Activated CD4-positive, alpha-beta T cell treated with anti-CD3 and anti-CD28 coated beads for 36 hours (primary cell): ENCODE measurements around the gene CSPG4. TPM values are rescaled to one million over a fixed set of nuclear protein-coding genes. Genes with fewer than 3 reads are reported as not detected.
"Not testable (repeated sequence)": the region's sequence is repeated elsewhere in the genome, so short reads cannot be mapped to it uniquely, and the experiment has no call there.

ENCODE experiments used
- ATAC-seq: fragments of 200-7000 bp; cut with Tn5 transposase; one replicate; pipeline ENCODE4 v1.10.0; 2021; ENCODE audit warnings: mild to moderate bottlenecking, moderate library complexity
- CTCF ChIA-PET: fragments of 350-600 bp; sonication (Branson Sonifier 250); formaldehyde crosslinking; loops from one replicate; lab custom pipeline; 2021; ENCODE audit warnings: antibody characterized with exemption; lab: Charles Lee
- POLR2A ChIA-PET: fragments of 350-600 bp; sonication (Branson Sonifier 250); formaldehyde crosslinking; loops from one replicate; lab custom pipeline; 2021; ENCODE audit warnings: antibody characterized with exemption, inconsistent platforms; lab: Charles Lee
- DNase-seq: peaks from one replicate; pipeline ENCODE4 v3.0.0-alpha.2; 2020
- H3K27ac Mint-ChIP-seq: one replicate; pipeline ENCODE4 v1.8.0; 2021; ENCODE audit warnings: mixed read lengths
- H3K27me3 Mint-ChIP-seq: one replicate; pipeline ENCODE4 v1.8.0; 2021; ENCODE audit warnings: mixed read lengths
- H3K36me3 Mint-ChIP-seq: one replicate; pipeline ENCODE4 v1.8.0; 2021; ENCODE audit warnings: low read depth, mixed read lengths
- H3K4me1 Mint-ChIP-seq: one replicate; pipeline ENCODE4 v1.8.0; 2021; ENCODE audit warnings: mixed read lengths
- H3K4me3 Mint-ChIP-seq: one replicate; pipeline ENCODE4 v1.8.0; 2021; ENCODE audit warnings: mild to moderate bottlenecking, moderate library complexity, mixed read lengths
- H3K9me3 Mint-ChIP-seq: one replicate; pipeline ENCODE4 v1.8.0; 2021; ENCODE audit warnings: low read depth, mixed read lengths
- intact Hi-C, 2 experiments: fragments of 100-400 bp; cut with DNase I in 1 of 2; cut with micrococcal nuclease in 1 of 2; formaldehyde crosslinking; loops; one replicate each; pipeline versions ENCODE4 v1.14.2 to v1.15.1; 2022 to 2024; cut with DNase I, micrococcal nuclease
- total RNA-seq, 2 experiments: library from RNA; stranded (reverse); gene quantifications; one replicate each; pipeline ENCODE4 v1.2.3, GENCODE V29; 2021

Gene CSPG4
- total RNA-seq, 2 experiments from 2014 or later: not detected

DNA sequence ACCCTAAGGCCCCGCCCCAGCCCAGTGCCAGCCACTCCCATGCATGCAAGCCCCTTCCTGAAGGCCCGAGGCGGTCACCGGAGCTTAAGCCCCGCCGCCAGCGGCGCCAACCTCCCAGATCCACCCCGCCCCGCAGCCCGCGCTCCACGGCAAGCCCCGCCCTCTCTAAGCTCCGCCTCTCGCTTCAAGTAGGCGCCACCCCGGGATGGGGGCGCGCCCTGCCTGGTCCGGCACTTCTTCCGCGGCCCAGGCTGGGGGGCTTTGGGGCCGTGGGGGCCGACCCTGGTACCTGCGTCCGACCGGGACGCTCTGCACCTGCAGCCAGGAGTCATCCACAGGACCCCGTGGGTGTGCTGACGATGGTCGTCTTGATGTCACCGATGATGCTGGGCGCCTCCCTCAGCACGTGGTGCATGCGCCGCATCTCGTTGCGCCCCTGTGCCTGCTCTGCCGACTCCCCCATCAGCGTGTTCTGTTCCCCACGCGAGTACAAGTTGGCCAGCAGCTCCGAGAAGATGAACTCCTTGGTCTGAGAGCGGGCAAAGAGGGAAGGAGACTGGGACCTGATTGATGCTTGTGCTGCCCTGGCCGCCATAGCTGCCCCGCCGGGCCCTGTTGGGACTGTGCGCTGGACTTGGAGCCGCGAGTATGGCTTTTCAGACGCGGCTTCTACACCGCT lies 26.1 kb upstream of the CSPG4 start:
- Mint-ChIP-seq H3K27ac (peak overlapping the region; percentile 23), H3K9me3 (no peaks in the 10 kb centered on the region), H3K36me3 (no peaks in the 10 kb centered on the region), H3K4me1 (peaks cover 8% of the 10 kb centered on the region), H3K27me3 (peaks cover 1% of the 10 kb centered on the region), H3K4me3 (peak overlapping the region; percentile 76)
- intact Hi-C loops: loop anchor here in 1 of 2 experiments (1.0 to 2.0 kb wide), 5 partner anchors 10 to 288 kb away; no protein-coding TSS in a partner anchor
- ATAC-seq (peak; percentile 100), DNase-seq (peak; percentile 95)
- POLR2A ChIA-PET: interaction anchor here (0.6 to 1.4 kb wide), 2 partner anchors 109 to 287 kb away, joined by 3 to 5 read pairs; partner anchors contain the start of gene SIN3A
- CTCF ChIA-PET: interaction anchor here (0.6 to 1.3 kb wide), 4 partner anchors 63 to 581 kb away, joined by 3 to 5 read pairs (median 4); no protein-coding TSS in a partner anchor

DNA sequence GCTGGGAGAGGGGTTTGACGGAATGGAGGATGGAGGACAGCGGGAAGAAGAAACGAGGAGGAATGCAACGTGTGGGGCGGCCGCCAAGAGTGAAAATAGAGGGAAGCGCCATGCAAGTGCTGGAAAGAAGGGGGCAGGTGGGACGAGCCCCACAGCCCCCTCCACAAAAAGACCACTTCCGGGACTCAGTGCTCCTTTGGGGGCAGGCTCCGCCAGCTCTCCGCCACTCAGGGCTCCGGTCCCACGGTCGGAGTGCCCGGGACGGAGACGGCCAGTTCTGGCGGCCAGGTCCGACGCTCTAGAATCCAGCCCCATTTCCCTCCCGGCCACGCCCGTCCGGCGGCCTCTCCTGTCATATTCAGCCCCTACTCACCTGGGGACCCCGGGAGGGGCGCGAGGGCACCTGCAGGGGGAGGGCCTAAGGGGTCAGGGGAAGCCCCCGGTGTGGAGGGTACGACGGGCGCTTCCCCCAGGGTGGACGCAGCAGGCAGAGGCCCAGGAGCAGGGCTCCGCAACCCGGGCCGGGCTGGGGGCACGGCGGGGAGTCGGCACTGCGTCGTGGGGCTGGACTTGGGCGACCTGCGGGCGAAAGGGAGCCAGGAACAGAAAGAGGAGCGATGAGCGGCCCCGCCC lies 25.5 kb upstream of the CSPG4 start:
- Mint-ChIP-seq H3K27ac (peak overlapping the region; percentile 53), H3K4me1 (peaks cover 8% of the 10 kb centered on the region), H3K36me3 (no peaks in the 10 kb centered on the region), H3K4me3 (peak overlapping the region; percentile 76), H3K27me3 (peaks cover 1% of the 10 kb centered on the region), H3K9me3 (no peaks in the 10 kb centered on the region)
- CTCF ChIA-PET: interaction anchor here (0.6 to 1.3 kb wide), 2 partner anchors 64 to 580 kb away, joined by 3 to 5 read pairs; no protein-coding TSS in a partner anchor
- ATAC-seq (no peak), DNase-seq (no peak)
- intact Hi-C loops: loop anchor here in 1 of 2 experiments (1.0 to 2.0 kb wide), 5 partner anchors 10 to 288 kb away; no protein-coding TSS in a partner anchor
- POLR2A ChIA-PET: interaction anchor here (1.4 kb wide), 1 partner anchor 286 kb away, joined by 5 read pairs; the partner anchor contains the start of gene SIN3A

DNA sequence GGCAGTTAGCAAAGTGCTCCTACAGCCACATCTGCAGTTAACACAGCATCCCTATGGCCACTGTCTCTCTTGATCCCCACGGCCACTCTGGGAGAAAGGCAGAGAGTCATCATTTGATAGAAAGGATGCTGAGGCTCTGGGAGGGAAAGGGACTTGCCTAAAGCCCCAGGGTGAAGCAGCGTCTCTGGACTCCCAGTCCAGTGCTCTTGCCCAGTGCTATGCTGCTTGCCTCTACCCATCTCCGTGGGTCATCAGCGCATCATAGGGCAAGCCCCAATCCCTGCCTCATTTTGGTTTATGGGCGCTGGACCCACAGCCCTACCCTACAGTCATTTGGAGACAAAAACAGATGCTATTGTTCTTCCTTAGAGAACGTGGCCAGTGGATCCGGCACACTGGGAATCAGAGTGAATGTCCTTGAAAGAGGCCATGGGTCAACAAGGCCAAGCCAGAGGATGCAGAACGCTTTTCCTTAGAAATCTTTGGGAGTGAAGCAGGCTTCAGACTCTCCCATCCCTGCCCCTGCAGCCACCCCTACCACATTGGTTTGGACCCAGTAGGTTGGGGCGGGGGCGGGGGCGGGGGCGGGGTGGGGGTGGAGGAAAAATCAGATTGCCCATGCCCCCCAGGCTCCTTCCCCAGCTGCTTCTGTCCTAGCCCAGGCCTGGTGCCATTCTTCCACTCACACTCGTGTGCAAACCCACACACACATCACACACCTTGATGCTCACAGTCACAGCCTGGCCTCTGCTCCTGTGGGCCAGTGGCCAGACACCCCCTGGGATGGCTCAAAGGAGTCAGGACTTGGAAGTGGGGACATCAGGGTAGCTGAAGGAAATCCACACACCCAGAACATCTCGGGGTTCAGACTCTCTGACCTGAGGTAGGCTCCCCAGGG lies 24.7 kb upstream of the CSPG4 start:
- H3K36me3 Mint-ChIP-seq, DNase-seq, H3K27me3 Mint-ChIP-seq, ATAC-seq, POLR2A ChIA-PET, H3K9me3 Mint-ChIP-seq, CTCF ChIA-PET: not testable (repeated sequence)
- Mint-ChIP-seq H3K4me3 (peak overlapping the region; percentile 76), H3K4me1 (peaks cover 12% of the 10 kb centered on the region), H3K27ac (peak overlapping the region; percentile 53)
- intact Hi-C loops: loop anchor here in 1 of 2 experiments (1.0 to 2.0 kb wide), 5 partner anchors 11 to 287 kb away; no protein-coding TSS in a partner anchor

DNA sequence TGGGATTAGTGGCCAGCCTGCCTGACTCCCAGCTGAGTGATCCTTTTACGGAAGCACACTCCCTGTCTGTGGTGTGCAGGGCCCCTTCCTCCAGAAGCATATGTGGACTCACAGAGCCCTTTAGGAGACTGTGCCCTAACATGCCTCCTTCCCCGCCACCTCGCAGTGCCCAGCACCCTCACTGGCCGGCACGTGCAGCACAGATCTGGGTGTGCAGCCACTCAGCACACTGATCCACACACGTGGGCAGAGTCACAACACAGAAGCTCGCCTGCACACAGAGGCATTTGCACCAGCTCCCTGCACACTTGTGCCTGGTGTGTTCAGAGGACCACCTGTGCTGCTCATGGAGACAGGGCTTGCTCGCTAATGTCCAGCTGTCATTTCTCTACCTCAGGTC lies 23.6 kb upstream of the CSPG4 start:
- ATAC-seq: no peak
- Mint-ChIP-seq H3K9me3 (no peaks in the 10 kb centered on the region), H3K4me3 (no peak overlapping the region), H3K4me1 (peaks cover 21% of the 10 kb centered on the region), H3K36me3 (no peaks in the 10 kb centered on the region), H3K27ac (no peak overlapping the region), H3K27me3 (peaks cover 8% of the 10 kb centered on the region)
- ChIA-PET CTCF (interaction anchor here (0.9 kb wide), 1 partner anchor 13 kb away, joined by 3 read pairs; a partner anchor contains a TSS), POLR2A (no interaction called here)
- intact Hi-C loops: no loop called here
- DNase-seq: no peak

DNA sequence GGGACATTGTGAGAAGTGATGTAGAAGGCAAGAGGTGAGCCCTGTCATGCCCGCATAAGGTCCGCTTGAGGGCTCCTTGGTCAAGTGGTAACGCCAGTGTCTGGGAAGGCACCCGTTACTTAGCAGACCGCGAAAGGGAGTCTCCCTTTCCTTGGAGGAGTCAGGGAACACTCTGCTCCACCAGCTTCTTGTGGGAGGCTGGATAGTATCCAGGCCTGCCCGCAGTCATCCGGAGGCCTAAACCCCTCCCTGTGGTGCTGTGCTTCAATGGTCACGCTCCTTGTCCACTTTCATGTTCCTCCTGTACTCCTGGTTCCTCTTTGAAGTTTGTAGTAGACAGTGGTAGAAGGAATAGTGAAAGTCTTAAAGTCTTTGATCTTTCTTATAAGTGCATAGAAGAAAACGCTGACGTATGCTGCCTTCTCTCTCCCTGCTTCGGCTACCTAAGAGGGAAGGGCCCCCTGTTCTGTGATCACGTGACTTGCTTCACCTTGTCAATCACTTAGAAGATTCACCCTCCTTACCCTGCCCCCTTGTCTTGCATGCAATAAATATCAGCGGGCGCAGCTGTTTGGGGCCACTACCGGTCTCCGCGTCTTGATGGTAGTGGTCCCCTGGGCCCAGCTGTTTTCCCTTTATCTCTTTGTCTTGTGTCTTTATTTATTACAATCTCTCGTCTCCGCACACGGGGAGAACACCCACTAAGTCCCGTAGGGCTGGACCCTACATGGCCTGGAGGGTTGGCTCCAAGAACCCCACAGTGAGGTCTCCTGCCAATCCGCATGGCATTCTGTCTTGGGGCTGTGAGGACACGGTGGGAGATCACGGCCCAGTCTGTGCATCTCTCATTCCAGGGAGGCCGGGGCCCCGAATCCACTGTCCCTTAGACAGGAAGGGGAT lies 22.5 kb upstream of the CSPG4 start:
- H3K27ac Mint-ChIP-seq, POLR2A ChIA-PET, H3K9me3 Mint-ChIP-seq, intact Hi-C loops, H3K36me3 Mint-ChIP-seq, H3K27me3 Mint-ChIP-seq, H3K4me3 Mint-ChIP-seq, DNase-seq, ATAC-seq: not testable (repeated sequence)
- H3K4me1 Mint-ChIP-seq: peaks cover 21% of the 10 kb centered on the region
- CTCF ChIA-PET: interaction anchor here (0.6 to 0.9 kb wide), 2 partner anchors 11 to 376 kb away, joined by 3 read pairs; a partner anchor contains a TSS

DNA sequence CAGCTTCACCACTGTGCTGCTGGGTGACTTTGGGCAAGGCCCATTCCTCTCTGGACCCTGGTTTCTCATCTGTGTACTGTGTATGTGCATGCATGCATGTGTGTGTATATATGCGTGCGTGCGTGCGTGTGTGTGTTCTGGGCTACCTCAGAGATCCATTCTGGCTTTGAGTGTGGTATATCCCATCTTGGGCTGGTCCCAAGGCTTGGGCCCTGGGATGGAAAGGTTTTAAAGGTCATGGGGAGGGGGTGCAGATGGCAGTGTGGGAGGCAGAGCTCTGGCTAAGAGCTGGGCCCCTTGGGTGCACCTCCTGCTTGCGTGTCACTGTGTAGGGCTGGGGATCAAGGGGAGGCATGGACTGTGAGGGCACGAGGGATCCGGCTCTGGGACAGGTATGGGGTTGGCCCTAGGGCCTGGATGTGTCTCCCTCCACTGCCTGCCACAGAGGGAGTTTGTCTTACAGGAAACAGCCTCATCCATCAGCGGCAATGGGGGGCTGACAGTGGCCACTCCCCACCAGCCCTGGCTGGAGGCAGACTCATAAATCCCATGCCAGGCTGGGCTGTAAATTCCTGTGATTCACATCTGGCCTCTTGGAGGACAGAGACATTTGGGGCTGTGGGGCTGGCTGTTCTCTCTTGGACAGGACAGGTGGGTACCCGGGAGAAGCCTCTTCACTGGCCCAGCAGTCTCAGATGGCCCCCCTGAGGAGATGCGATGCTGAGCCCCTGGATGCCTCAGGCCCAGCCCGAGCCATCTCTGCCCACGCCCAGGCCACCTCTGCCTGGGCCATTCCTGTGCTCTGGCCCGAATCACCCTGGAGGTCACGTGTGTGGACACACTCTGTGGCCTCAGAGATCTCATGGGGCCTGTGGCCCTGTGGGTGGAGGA lies 21.4 kb upstream of the CSPG4 start:
- Mint-ChIP-seq H3K4me3 (no peak overlapping the region), H3K4me1 (peaks cover 16% of the 10 kb centered on the region), H3K27ac (no peak overlapping the region), H3K36me3 (no peaks in the 10 kb centered on the region), H3K27me3 (peaks cover 6% of the 10 kb centered on the region), H3K9me3 (no peaks in the 10 kb centered on the region)
- ATAC-seq: no peak
- intact Hi-C loops: no loop called here
- POLR2A ChIA-PET: no interaction called here
- CTCF ChIA-PET: interaction anchor here (0.6 kb wide), 1 partner anchor 1726 kb away, joined by 3 read pairs; no protein-coding TSS in a partner anchor
- no peak for DNase-seq

DNA sequence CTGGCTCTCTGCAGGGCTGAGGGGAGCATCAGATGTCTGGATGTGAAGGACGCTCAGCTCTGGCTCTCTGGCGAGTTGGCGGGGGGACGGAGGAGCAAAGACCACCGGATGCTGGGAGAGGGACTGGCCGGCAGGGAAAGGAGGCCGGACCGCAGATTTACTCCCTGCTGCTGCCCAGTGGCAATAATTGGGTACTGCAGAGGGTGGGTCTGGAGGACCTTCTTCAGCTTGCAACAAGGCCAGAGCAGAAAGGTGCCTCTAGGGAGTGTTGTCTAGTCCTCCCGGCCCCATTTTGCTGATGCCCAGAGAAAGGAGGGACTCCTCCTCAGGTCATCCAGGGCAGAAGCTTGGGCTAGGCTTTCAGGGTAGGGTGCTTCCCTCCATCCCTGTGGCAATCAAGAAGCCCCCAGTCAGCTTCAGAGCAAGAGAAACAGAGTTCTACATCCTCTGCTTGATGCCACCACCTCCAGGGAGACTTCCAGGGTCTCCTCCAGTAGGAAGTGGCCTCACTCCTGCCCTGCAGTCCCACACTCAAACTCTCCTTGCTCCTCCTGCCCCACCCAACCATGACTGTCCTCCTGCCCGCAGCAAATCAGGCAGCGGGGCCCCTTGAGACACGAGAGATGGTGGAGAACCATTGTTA lies 20.3 kb upstream of the CSPG4 start:
- no peaks in the 10 kb centered on the region for H3K9me3 Mint-ChIP-seq
- H3K4me3 Mint-ChIP-seq: no peak overlapping the region
- H3K27ac Mint-ChIP-seq: no peak overlapping the region
- ATAC-seq (peak; percentile 71), DNase-seq (peak; percentile 73)
- POLR2A ChIA-PET: no interaction called here
- intact Hi-C loops: no loop called here
- no peaks in the 10 kb centered on the region for H3K36me3 Mint-ChIP-seq
- peaks cover 7% of the 10 kb centered on the region for H3K27me3 Mint-ChIP-seq
- CTCF ChIA-PET: interaction anchor here (0.6 to 1.2 kb wide), 5 partner anchors 9 to 431 kb away, joined by 3 to 8 read pairs (median 3); a partner anchor contains a TSS
- H3K4me1 Mint-ChIP-seq: peaks cover 14% of the 10 kb centered on the region

DNA sequence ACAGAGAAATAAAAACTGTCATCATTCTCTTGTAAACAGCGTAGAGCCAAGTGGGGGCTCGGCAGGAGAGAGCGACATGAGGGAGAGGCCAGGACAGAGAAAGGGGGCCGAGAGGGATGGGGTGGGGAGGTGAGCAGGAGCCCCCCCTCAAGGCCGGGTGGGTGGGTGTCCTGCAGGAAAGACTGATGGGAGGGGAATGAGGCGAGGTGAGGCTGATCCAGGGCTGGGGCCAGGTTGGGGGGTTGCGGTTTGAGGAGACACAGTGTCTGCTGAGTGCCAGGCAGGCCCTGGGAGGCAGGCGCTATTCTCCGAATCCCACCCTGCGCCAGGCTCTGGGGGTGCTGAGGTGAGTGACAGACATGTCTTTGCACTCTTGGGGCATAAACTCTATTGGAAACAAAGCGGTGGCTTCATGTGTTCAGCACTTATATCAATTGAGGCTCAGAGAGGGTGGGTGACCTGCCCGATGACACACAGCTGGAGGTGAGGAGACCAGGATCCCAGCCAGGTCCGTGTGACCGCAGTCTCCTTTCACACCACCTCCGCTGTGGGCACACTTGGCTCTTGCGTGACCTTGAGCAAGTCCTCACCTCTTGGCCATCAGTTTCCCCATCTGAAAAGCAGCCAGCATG lies 19.6 kb upstream of the CSPG4 start:
- intact Hi-C loops: no loop called here
- H3K9me3 Mint-ChIP-seq: no peaks in the 10 kb centered on the region
- ChIA-PET CTCF (interaction anchor here (0.6 to 1.2 kb wide), 5 partner anchors 8 to 432 kb away, joined by 3 to 8 read pairs (median 3); a partner anchor contains a TSS), POLR2A (no interaction called here)
- peaks cover 12% of the 10 kb centered on the region for H3K4me1 Mint-ChIP-seq
- DNase-seq (no peak), ATAC-seq (no peak)
- H3K27ac Mint-ChIP-seq: no peak overlapping the region
- no peaks in the 10 kb centered on the region for H3K36me3 Mint-ChIP-seq
- H3K27me3 Mint-ChIP-seq: peaks cover 12% of the 10 kb centered on the region
- H3K4me3 Mint-ChIP-seq: no peak overlapping the region
